Kidney tubule cell (primary cell): ENCODE results near the gene REG3A.

Source experiments
- DNase-seq: peaks from one replicate; pipeline ENCODE4 v3.0.0-alpha.2; 2018; ENCODE audit warnings: low spot score

REG3A gene

GRCh38 chr2:79159653-79160052 is at the start of gene REG3A:
Gene REG3A (minus strand): TSS chr2:79159753. CDS start chr2:79159405, 348 bp downstream.
- no peak for DNase-seq

- DNase-seq: no peak
Measured at GRCh38 chr2:79200762-79201161, 41.2 kb upstream of the REG3A start.

GRCh38 chr2:79191816-79192215 is 32.3 kb upstream of the REG3A start:
- DNase-seq: peak; percentile 90

- peak; percentile 78 for DNase-seq
Measured at GRCh38 chr2:79191081-79191480, 31.5 kb upstream of the REG3A start.

GRCh38 chr2:79189465-79189864 is 29.9 kb upstream of the REG3A start:
- DNase-seq: no peak

- DNase-seq: no peak
Measured at GRCh38 chr2:79181617-79182016, 22.1 kb upstream of the REG3A start.

- no peak for DNase-seq
Measured at GRCh38 chr2:79180092-79180491, 20.5 kb upstream of the REG3A start.

- DNase-seq: no peak
Measured at GRCh38 chr2:79179036-79179435, 19.5 kb upstream of the REG3A start.

- DNase-seq: no peak
Measured at GRCh38 chr2:79178076-79178674, 18.6 kb upstream of the REG3A start.

GRCh38 chr2:79171348-79171958 is 11.9 kb upstream of the REG3A start:
- DNase-seq: no peak

- DNase-seq: no peak
Measured at GRCh38 chr2:79162801-79163200, 3.2 kb upstream of the REG3A start.

- DNase-seq: no peak
Measured at GRCh38 chr2:79162132-79162531, 2.6 kb upstream of the REG3A start.

GRCh38 chr2:79159030-79159429 is 523 bp downstream of the REG3A start:
- DNase-seq: no peak

- no peak for DNase-seq
Measured at GRCh38 chr2:79155826-79156476, 3.6 kb downstream of the REG3A start.

- DNase-seq: no peak
Measured at GRCh38 chr2:79139423-79139822, 20.1 kb downstream of the REG3A start.

- DNase-seq: no peak
Measured at GRCh38 chr2:79138385-79138784, 21.2 kb downstream of the REG3A start.

- no peak for DNase-seq
Measured at GRCh38 chr2:79131687-79132086, 27.9 kb downstream of the REG3A start.

- DNase-seq: no peak
Measured at GRCh38 chr2:79129804-79130203, 29.7 kb downstream of the REG3A start.

- no peak for DNase-seq
Measured at GRCh38 chr2:79129260-79129659, 30.3 kb downstream of the REG3A start.

- DNase-seq: no peak
Measured at GRCh38 chr2:79128406-79128805, 31.1 kb downstream of the REG3A start.

GRCh38 chr2:79125721-79125985 is 33.9 kb downstream of the REG3A start:
- no peak for DNase-seq

GRCh38 chr2:79124907-79125720 is 34.4 kb downstream of the REG3A start:
- DNase-seq: no peak

- no peak for DNase-seq
Measured at GRCh38 chr2:79122676-79123075, 36.9 kb downstream of the REG3A start.
